CD4-positive, alpha-beta T cell treated with Interleukin-6 at 100 ng/mL for 8 hours (primary cell): ENCODE measurements around the gene ARHGAP26.

Experiments used
- DNase-seq: peaks from one replicate; pipeline ENCODE4 v3.0.0-alpha.2; 2020; ENCODE audit warnings: mixed read lengths, low spot score

ARHGAP26 gene

GRCh38 chr5:143226361-143226760 lies 456.2 kb downstream of the ARHGAP26 start:
- no peak for DNase-seq

- no peak for DNase-seq
Observed at GRCh38 chr5:143226872-143227271, 456.7 kb downstream of the ARHGAP26 start.

- DNase-seq, result no peak
Observed at GRCh38 chr5:143227301-143227700, 457.1 kb downstream of the ARHGAP26 start.

- DNase-seq, result no peak
Observed at GRCh38 chr5:143228597-143229293, 458.6 kb downstream of the ARHGAP26 start.

GRCh38 chr5:143229426-143229895 lies 459.3 kb downstream of the ARHGAP26 start:
- no peak for DNase-seq

- peak; percentile 47 for DNase-seq
Observed at GRCh38 chr5:143229896-143230675, 459.9 kb downstream of the ARHGAP26 start.

GRCh38 chr5:143230676-143230996 lies 460.5 kb downstream of the ARHGAP26 start:
- no peak for DNase-seq

GRCh38 chr5:143231416-143231815 lies 461.2 kb downstream of the ARHGAP26 start:
- no peak for DNase-seq

GRCh38 chr5:143231973-143232812 lies 462.0 kb downstream of the ARHGAP26 start:
- no peak for DNase-seq

GRCh38 chr5:143233031-143233430 lies 462.9 kb downstream of the ARHGAP26 start:
- no peak for DNase-seq

- DNase-seq, result no peak
Observed at GRCh38 chr5:143234162-143234842, 464.1 kb downstream of the ARHGAP26 start.

GRCh38 chr5:143235423-143235822 lies 465.2 kb downstream of the ARHGAP26 start:
- DNase-seq, result no peak

GRCh38 chr5:143236682-143237081 lies 466.5 kb downstream of the ARHGAP26 start:
- DNase-seq, result no peak

GRCh38 chr5:143237664-143238063 lies 467.5 kb downstream of the ARHGAP26 start:
- no peak for DNase-seq

GRCh38 chr5:143238620-143239019 lies 468.4 kb downstream of the ARHGAP26 start:
- no peak for DNase-seq

- no peak for DNase-seq
Observed at GRCh38 chr5:143239882-143240518, 469.8 kb downstream of the ARHGAP26 start.

- no peak for DNase-seq
Observed at GRCh38 chr5:143241892-143242291, 471.7 kb downstream of the ARHGAP26 start.

- DNase-seq, result no peak
Observed at GRCh38 chr5:143243103-143243502, 472.9 kb downstream of the ARHGAP26 start.

GRCh38 chr5:143244000-143244736 lies 474.0 kb downstream of the ARHGAP26 start:
- DNase-seq, result no peak

- no peak for DNase-seq
Observed at GRCh38 chr5:143244990-143245389, 474.8 kb downstream of the ARHGAP26 start.
